COLO668 (cell line): ENCODE measurements around the gene NSF.
"Not testable (repeated sequence)": the region's sequence is repeated elsewhere in the genome, so short reads cannot be mapped to it uniquely, and the experiment has no call there.

Experiments
- DNase-seq: peaks from one replicate; lab custom pipeline; 2025; ENCODE audit not compliant: unreplicated experiment; lab: John Stamatoyannopoulos, UW

NSF gene

DNA sequence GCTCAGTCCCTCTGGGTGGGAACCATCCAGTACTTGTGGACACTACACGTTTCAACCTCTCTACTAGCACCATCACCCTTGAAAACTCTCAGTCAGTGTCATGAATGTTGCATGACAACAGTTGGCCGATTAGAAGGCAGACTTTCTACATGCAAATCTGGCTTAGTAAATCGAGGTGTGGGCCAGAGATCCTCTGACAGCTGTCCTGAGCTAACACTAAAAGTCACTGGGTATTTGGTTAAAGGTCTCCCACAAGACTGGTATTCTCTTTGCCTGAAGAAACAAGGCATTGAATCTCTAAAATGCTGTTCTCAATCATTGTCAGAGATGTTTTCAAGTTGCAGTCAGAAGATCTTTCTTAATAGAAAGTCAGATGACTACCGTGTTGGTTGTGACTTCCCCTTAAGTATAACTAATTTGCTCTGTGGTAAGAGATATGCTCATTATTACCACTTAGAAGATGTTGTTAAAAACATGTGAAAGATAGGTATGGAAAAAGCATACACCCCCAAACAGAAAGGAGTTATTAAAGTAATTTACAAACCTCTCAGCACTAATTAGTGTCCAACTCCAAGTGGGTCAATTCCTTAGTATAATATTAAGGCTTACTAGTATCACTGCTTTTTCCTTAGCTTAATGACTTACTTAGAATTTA is 165.7 kb downstream of the NSF start:
- no peak for DNase-seq

DNA sequence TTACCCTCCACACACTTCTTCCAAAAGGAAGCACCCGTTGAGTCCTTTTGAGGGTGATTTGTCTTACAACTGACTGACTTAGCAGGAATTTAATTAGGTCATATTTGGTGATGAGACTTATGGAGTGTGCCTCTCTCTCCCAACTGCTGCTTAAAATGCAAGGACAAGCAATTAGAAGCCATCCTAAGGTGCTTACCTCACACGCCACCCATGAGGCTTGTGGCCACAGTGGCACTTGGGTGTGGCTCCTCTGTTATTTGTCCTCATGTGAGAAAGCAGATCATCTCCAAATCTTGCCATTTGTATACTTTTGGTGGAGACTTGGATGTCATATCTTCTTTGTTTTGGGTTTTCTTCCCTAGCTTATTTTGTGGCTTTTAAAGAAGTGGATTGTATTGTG is 166.4 kb downstream of the NSF start:
- no peak for DNase-seq

- not testable (repeated sequence) for DNase-seq
Observed at GRCh38 chr17:46757588-46757987, 167.1 kb downstream of the NSF start.

DNA sequence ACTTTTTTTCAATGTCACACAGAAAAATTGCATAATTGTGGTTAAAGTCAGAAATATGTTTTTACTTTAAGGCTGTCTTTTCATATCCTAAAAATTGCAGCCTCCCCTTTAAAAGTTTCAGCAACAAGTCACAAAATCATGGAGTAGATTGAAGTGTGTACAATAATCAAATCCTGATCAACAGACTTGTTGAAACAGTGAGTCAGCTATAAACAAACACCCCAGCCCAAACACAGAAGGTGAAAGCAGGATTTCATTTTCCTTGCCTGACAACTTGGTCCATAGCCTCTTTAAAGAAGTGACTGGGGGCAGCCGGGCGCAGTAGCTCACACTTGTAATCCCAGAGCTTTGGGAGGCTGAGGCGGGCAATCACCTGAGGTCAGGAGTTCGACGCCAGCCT is 168.1 kb downstream of the NSF start:
- no peak for DNase-seq

DNA sequence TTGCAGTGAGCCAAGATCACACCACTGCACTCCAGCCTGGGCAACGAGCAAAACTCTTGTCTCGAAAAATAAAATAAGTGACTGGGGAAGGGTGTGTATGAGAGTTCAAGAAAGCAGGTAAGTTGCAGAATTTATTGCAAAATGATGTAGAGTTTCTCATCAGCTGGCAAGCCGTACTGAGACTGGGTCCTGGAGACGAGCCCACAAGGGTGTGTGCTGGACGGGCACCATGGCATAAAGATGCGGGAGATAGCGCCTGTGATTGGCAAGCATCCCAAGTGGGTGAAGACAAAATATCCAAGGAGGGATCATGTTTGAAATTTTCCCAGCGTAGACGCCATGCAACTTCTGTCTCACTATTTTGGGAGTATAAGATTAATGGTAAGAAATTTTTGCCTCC is 168.7 kb downstream of the NSF start:
- no peak for DNase-seq

DNA sequence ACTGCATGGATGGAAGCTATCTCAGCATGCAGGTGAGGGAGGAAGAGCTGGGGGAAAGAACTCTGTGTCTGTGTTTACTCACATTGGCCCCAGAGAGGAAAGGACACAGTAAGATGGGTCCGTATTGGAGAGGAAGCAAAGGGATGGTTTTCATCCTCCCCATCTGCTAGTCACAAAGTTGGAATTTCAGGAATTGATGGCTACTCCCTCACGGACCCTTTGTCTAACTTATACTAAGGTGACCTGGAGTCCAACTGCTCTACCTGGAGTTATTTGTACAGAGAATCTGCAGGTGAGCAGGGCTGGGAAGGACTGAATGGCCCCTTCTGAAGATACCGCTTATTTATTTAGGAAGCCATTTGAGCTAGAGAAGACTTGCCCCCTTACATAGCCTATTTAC is 172.9 kb downstream of the NSF start:
- DNase-seq = no peak

DNA sequence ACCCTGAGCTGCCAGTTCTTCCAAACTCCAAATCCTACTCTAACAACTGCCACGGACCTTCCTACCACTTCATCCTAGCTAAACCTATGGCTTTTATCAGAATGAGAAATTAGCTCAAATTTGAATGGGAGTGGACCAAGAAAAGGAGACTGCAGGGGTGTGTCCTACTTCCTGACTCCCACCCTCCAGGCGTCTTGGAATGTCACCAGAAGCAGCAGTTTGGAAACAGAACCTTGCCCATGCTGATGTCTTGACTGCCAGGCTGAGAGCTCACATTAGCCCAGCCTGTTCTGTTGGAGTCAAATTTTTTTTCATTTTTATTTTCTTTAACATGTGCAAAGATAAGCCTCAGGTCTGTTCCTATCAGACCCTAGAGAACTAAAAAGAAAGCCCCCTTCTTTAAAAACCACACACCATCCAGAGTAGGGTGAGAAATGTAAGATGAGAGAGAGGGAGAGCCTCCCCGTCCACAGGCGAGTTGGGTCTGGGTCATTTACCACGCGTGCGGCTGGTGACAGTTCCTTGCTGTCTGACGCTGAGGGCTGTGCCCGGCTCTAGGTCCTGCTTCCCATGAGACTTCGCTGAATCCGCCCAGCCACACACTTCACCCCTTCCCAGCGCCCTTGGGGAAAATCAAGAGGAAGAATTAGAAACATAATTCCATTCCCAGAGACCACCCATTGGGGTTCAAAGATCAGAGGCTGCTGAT is 173.7 kb downstream of the NSF start:
- DNase-seq = no peak

- DNase-seq = no peak
Observed at GRCh38 chr17:46764709-46765401, 174.4 kb downstream of the NSF start.

GRCh38 chr17:46765453-46765852 is 175.0 kb downstream of the NSF start:
- no peak for DNase-seq

- no peak for DNase-seq
Observed at GRCh38 chr17:46766493-46767491, 176.3 kb downstream of the NSF start.

- DNase-seq = no peak
Observed at GRCh38 chr17:46768540-46768870, 178.0 kb downstream of the NSF start.

DNA sequence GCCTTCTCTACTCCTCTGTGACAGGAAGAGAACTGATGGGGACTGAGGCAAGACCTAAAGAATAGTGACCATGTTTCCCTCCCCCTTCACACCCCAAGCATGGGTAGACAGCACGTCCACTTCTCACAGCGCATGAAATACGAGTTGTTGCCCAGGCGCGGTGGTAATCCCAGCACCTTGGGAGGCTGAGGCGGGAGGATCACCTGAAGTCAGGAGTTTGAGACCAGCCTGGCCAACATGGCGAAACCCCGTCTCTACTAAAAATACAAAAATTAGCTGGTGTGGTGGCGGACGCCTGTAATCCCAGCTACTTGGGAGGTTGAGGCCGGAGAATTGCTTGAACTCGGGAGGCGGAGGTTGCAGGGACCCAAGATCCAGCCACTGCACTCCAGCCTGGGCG is 178.4 kb downstream of the NSF start:
- DNase-seq = not testable (repeated sequence)

GRCh38 chr17:46769531-46770438 is 179.3 kb downstream of the NSF start:
- DNase-seq = no peak

- no peak for DNase-seq
Observed at GRCh38 chr17:46770439-46770817, 180.0 kb downstream of the NSF start.

DNA sequence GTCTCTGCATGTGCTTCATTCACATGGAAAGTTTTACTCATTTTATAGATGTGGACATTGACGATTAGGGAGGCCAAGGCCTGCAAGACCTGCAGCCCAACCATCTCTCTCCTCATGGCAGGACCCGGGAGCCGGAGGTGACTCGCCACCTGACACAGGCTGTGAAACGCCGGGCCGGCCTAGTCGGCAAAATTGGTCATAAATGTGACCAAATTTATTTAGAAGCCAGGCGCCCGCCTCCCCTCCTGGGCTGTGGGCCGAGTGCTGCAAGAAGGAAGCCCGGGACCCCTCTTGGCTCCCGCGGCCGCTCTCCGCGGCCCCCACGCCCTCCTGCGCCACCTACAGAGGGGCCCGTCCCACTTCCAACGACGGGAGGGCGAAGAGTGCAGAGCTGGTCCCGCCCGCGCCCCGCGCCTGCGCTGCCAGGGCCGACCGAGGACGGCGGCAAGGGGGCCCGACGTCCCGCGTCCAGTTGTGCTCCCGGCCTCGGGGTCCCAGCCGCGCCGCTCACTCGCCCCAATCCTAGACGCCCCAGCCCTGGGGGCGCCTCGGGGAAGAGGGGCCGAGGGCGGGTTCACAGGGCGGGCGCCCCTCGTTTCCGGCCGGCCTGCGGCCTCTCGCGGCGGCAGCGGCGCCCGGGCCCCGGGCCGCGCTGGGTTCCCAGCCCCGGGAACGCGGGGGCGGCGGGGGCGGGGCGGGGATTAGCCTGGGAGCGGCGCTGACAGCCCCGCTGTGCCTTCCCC is 180.5 kb downstream of the NSF start:
- peak; percentile 34 for DNase-seq

- peak; percentile 26 for DNase-seq
Observed at GRCh38 chr17:46771561-46772474, 181.3 kb downstream of the NSF start.

GRCh38 chr17:46772475-46773220 is 182.2 kb downstream of the NSF start:
- no peak for DNase-seq

DNA sequence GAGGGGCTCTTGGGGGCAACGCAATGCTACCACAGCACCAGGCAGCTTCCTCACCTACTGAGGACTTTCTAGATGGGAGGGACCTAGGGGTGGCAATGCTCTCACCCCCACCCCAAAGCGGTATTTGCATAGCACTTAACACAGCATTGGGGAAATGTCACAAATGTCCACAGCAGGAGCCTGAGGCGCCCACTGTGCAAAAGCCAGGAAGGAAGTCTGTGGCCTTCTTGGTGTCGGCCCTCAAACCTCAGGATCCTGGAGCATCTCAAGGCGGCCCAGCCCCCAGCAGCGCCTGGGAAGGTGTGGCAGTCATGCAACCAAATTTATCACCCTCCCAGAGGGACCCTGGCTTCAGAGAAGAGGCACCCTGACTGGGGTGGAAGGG is 182.7 kb downstream of the NSF start:
- DNase-seq = no peak
